Measurements from ENCODE around the gene MVD.

MVD gene

GRCh38 chr16:88645455-88645854 is 17.4 kb downstream of the MVD start:
- in situ Hi-C loops (cut with HindIII; ENCODE audit: low sequenced_read_pairs) = no loop called here

GRCh38 chr16:88643644-88643932 is 19.3 kb downstream of the MVD start:
- in situ Hi-C loops (cut with HindIII; ENCODE audit: low sequenced_read_pairs) = loop anchor here (5.0 kb wide), 1 partner anchor 34 kb away; no protein-coding TSS in a partner anchor

DNA sequence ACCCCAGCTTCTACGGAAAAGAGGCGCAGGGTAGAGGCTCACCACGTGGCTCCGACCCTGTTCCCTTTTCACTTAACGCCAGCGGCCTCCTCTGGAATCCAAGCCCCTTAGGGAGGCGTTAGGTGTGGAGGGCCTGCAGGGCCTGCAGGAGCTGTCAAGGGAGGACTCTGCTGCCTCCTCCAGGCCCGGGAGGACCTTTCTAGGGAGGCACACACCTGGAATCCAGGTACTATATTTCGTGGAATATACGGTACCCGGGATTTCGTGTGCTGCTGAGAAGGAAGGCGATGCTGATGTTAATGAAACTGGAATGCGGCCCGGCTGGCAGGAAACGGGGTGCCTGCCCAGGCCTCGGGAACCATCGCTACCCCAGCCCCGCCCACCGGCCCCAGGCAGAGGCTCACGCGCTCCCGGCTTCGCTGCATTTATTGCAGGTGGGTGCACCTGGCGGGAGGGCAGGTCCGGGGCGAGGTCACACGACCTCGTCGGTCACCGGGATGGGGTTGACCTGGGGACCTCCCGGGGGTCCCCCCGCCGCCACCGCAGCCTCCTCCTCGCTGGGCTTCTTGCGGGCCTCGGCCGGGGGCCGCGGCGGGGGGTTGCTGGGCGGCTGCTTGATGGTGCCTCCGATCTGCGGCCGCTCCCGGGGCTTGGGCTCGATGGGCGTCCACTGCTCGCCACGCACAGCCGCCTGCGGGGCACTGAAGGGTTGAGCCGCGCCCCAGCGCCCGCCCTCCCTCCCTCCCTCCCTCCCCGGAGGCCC is 19.8 kb downstream of the MVD start:
- in situ Hi-C loops (cut with HindIII; ENCODE audit: low sequenced_read_pairs) = loop anchor here (5.0 kb wide), 1 partner anchor 34 kb away; no protein-coding TSS in a partner anchor

- in situ Hi-C loops (cut with HindIII; ENCODE audit: low sequenced_read_pairs) = loop anchor here (5.0 kb wide), 1 partner anchor 37 kb away; no protein-coding TSS in a partner anchor
Observed at GRCh38 chr16:88640498-88641247, 22.2 kb downstream of the MVD start.

DNA sequence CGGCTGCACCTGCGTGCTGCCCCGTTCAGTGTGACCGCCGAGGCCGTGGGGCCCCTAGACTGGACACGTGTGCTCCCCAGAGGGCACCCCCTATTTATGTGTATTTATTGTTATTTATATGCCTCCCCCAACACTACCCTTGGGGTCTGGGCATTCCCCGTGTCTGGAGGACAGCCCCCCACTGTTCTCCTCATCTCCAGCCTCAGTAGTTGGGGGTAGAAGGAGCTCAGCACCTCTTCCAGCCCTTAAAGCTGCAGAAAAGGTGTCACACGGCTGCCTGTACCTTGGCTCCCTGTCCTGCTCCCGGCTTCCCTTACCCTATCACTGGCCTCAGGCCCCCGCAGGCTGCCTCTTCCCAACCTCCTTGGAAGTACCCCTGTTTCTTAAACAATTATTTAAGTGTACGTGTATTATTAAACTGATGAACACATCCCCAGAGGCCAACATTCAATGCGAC is 22.8 kb downstream of the MVD start:
- in situ Hi-C loops (cut with HindIII; ENCODE audit: low sequenced_read_pairs) = loop anchor here (5.0 kb wide), 1 partner anchor 37 kb away; no protein-coding TSS in a partner anchor

DNA sequence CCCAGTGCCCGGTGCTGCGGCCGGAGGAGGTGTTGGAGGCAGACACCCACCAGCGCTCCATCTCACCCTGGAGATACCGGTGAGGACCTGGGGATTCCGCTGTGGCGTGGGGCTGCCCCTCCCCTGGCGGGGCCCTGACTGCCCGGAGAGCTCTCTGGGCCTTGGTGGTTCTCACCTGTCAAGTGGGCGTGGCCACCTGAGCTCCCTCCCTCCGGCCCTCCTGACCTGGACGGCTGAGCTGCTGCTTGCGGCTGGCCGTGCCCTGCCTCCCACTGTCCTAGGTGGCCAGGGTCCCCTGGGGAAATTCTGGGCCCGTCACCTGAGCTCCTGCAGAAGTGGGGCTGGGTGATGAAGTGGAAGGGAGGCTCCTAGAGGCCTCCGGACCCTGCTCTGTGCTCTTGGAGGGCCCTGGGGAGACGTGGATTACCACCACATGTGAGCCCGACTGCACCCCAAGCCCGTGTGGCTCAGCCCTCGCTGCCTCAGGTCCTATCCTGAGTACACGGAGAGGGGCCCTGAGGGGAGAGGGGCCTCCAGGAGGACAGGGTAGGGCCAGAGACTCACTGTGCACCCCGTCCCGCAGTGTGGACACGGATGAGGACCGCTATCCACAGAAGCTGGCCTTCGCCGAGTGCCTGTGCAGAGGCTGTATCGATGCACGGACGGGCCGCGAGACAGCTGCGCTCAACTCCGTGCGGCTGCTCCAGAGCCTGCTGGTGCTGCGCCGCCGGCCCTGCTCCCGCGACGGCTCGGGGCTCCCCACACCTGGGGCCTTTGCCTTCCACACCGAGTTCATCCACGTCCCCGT is 23.5 kb downstream of the MVD start:
- in situ Hi-C loops (cut with HindIII; ENCODE audit: low sequenced_read_pairs) = loop anchor here (5.0 kb wide), 1 partner anchor 38 kb away; no protein-coding TSS in a partner anchor

DNA sequence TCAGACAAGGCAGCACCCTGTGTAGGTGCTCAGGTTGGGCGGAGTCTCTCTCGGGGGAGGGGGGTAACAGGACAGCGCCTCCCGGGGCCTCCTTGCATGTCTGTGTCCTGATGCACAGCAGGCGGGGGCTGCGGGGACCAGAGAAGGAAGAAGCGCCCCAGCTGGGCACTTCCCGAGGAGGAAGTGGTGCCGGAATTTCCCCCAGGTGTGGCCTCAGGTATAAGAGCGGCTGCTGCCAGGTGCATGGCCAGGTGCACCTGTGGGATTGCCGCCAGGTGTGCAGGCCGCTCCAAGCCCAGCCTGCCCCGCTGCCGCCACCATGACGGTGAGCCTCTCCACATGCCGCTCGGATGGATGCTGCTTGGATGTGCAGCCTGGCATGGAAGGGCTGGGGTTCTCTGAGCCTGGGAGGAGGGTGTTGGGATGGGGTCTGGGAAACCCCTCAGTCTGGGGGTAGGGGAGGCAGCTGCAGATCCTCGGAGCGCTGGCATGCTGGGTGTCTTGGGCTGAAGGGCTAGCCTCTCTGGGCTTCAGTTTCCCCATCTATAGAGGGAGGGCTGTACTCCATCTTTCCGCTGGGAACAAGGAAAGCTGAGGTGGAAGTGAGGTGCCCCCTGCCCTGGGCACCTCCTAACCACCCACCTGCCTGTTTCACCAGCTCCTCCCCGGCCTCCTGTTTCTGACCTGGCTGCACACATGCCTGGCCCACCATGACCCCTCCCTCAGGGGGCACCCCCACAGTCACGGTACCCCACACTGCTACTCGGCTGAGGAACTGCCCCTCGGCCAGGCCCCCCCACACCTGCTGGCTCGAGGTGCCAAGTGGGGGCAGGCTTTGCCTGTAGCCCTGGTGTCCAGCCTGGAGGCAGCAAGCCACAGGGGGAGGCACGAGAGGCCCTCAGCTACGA is 24.3 kb downstream of the MVD start, which contains the start of gene IL17C:
TSS of gene IL17C (plus strand) at position 250 of the 908 bp plus-strand sequence. CDS start at position 320, 70 bp downstream.
- in situ Hi-C loops (cut with HindIII; ENCODE audit: low sequenced_read_pairs) = no loop called here

DNA sequence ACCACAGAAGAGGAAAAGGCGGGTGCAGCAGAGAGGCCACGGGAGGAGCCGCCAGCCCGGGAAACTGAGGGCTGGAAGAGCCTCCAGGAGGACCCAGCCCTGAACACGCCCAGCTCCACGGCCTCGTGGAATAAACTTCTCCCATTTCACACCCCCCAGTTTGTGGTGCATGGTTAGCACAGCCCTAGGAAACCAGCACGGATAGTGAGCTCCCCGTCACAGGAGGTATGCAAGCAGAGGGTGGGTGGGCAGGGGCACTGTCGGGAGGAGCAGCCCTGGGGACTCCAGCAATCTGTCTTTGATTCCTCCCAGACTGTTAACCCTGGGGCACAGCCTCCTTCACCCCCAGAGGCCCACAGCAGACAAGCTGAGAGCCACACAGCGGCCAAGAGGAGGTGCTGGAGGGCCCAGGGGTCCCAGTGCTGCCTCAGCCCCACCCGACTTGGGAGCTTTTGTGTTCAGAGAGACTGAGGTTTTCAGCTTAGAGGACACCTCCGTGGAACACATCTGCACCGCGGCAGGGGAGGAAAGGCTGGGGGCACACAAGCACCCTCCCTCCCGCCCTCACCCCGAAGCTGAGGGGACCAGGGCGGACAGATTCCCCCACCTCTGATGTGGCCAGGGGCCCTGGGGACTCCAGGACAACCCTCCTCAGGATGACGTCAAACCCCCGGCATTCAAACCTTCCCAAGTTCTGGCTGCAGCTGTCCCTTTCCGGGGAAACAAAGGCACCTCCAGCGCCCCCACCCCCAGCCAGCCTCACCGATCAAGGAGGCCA is 26.2 kb downstream of the MVD start:
- in situ Hi-C loops (cut with HindIII; ENCODE audit: low sequenced_read_pairs) = no loop called here

- in situ Hi-C loops (cut with HindIII; ENCODE audit: low sequenced_read_pairs) = no loop called here
Observed at GRCh38 chr16:88635671-88636319, 27.1 kb downstream of the MVD start.

- in situ Hi-C loops (cut with HindIII; ENCODE audit: low sequenced_read_pairs) = no loop called here
Observed at GRCh38 chr16:88634994-88635670, 27.8 kb downstream of the MVD start.

- in situ Hi-C loops (cut with HindIII; ENCODE audit: low sequenced_read_pairs) = no loop called here
Observed at GRCh38 chr16:88634141-88634993, 28.5 kb downstream of the MVD start.

DNA sequence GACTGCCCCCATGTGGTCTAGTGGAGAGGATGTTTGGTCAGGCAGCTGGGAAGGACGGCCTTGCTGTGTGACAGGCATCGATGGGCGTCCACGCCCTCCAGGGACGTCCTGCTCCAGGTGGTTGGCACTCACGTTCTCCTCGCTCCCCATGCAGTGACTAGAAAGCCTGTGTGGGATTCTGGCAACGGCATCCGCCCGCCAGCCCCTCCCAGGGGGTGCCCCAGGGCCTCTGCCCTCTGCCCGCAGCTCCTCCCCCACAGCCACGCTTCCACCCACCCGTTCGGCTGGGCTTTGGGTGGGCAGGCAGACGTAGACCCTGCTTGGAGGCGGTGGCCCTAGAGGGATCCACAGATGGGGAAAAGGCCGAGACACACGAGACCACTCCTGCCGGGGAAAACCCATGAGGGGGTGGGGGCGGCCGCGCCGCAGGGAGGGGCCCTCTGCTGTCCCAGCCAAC is 29.2 kb downstream of the MVD start:
- in situ Hi-C loops (cut with HindIII; ENCODE audit: low sequenced_read_pairs) = no loop called here

- in situ Hi-C loops (cut with HindIII; ENCODE audit: low sequenced_read_pairs) = no loop called here
Observed at GRCh38 chr16:88632587-88632930, 30.3 kb downstream of the MVD start.

DNA sequence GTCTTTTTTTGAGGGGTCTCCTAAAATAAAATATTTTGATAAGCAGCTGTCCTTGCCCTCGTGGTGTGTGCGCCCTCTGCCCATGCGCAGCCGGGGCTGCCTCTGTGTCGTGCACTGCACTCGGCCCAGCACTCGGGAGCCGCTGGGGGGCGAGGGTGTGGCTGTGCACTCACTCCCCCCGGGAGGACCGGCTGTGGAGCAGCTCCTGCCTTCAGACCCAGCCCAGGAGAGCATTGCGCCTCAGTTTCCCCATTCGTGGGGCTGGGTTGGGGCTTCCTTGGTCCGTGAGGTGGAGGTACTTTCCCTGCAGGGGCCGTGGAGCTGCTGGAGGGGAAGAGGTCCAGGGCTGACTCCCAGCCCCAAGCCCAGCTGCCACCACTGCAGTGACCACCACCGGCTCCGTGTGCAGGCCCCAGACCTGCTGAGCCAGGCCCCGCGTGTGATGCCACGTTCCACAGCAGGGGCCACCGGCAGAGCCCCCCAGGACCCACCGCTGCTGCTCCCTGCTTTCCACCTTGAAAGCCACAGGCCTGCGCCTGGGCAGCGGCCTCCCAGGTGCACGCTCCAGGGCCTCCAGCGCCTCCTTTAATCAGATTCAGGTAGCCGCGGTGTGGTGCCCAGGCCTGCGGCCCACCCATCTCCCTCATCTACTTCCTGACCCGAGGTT is 30.8 kb downstream of the MVD start:
- in situ Hi-C loops (cut with HindIII; ENCODE audit: low sequenced_read_pairs) = no loop called here

- in situ Hi-C loops (cut with HindIII; ENCODE audit: low sequenced_read_pairs) = no loop called here
Observed at GRCh38 chr16:88631384-88631783, 31.5 kb downstream of the MVD start.

DNA sequence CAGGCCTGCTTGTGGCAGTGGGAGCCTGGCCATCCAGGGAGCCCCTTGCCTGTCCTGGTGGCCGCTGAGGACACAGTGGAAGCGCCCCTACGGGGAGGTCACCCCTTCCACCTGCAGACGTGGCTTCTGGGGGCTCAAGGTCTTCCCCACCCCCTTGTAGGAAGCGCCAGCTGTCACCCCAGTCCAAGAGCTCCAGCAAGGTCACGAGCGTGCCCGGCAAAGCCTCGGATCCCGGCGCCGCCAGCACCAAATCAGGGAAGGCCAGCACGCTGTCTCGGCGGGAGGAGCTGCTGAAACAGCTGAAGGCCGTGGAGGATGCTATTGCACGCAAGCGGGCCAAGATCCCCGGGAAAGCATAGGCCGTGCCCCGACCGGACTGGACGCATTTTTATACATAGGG is 31.9 kb downstream of the MVD start:
- in situ Hi-C loops (cut with HindIII; ENCODE audit: low sequenced_read_pairs) = no loop called here

DNA sequence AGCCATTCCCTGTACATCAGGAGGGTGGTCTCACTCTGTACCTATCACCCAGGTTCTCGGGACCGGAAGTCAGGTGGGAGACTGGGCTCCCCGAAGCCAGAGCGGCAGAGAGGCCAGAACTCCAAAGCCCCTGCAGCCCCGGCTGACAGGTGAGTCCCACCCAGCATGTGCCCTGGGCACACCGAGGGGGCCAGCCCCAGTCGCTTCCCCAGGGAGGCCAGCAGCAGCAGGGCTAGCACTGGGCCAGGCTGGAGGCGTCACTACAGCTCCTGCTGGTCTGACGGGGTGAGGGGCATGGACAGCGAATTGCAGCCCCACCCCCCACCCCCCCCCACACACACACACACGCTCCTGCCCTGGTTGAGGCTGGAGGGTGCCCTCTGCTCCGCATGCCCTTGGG is 32.5 kb downstream of the MVD start:
- in situ Hi-C loops (cut with HindIII; ENCODE audit: low sequenced_read_pairs) = no loop called here
